T-helper 22 cell (primary cell): Measurements from ENCODE around the gene CTBP2.

Experiments used
- DNase-seq: peaks from one replicate; pipeline ENCODE4 v3.0.0-alpha.2; 2020; ENCODE audit warnings: low read depth

Gene CTBP2

GRCh38 chr10:125024497-125025234 is 135.7 kb downstream of the CTBP2 start:
- DNase-seq, result no peak

- no peak for DNase-seq
Observed at GRCh38 chr10:125023862-125024496, 136.4 kb downstream of the CTBP2 start.

GRCh38 chr10:125023255-125023654 is 137.1 kb downstream of the CTBP2 start:
- no peak for DNase-seq

GRCh38 chr10:125022671-125023070 is 137.7 kb downstream of the CTBP2 start:
- no peak for DNase-seq

- DNase-seq, result no peak
Observed at GRCh38 chr10:125021686-125022344, 138.5 kb downstream of the CTBP2 start.

- DNase-seq, result no peak
Observed at GRCh38 chr10:125020871-125021270, 139.5 kb downstream of the CTBP2 start.

GRCh38 chr10:125020386-125020785 is 140.0 kb downstream of the CTBP2 start:
- DNase-seq, result no peak

GRCh38 chr10:125018576-125019143 is 141.7 kb downstream of the CTBP2 start:
- no peak for DNase-seq

GRCh38 chr10:125017547-125018298 is 142.6 kb downstream of the CTBP2 start:
- no peak for DNase-seq

- no peak for DNase-seq
Observed at GRCh38 chr10:125016611-125017202, 143.7 kb downstream of the CTBP2 start.

GRCh38 chr10:125016123-125016522 is 144.2 kb downstream of the CTBP2 start:
- no peak for DNase-seq

- no peak for DNase-seq
Observed at GRCh38 chr10:125015356-125015944, 144.9 kb downstream of the CTBP2 start.

- DNase-seq, result no peak
Observed at GRCh38 chr10:125014836-125015355, 145.5 kb downstream of the CTBP2 start.

- no peak for DNase-seq
Observed at GRCh38 chr10:125014086-125014830, 146.1 kb downstream of the CTBP2 start.

- no peak for DNase-seq
Observed at GRCh38 chr10:125013529-125013872, 146.9 kb downstream of the CTBP2 start.

- DNase-seq, result no peak
Observed at GRCh38 chr10:125012851-125013528, 147.4 kb downstream of the CTBP2 start.

GRCh38 chr10:125011926-125012705 is 148.2 kb downstream of the CTBP2 start:
- no peak for DNase-seq

GRCh38 chr10:125011171-125011925 is 149.0 kb downstream of the CTBP2 start:
- DNase-seq, result no peak
